ENCODE data around the gene ASB18. TPM values are rescaled to one million over a fixed set of nuclear protein-coding genes. Genes with fewer than 3 reads are reported as not detected.

The ASB18 gene
- polyA plus RNA-seq, 3 donors: not detected

- Mint-ChIP-seq H3K9me3 (peaks cover 0 to 10% (median 0%) of the 10 kb centered on the region in 7 donors), H3K27ac (no peak overlapping the region), H3K4me3 (no peak overlapping the region), H3K36me3 (no peaks in the 10 kb centered on the region), H3K4me1 (no peaks in the 10 kb centered on the region), H3K27me3 (ENCODE audit: low read depth in 3 of 3) (peaks cover 8 to 13% (median 12%) of the 10 kb centered on the region in 3 donors)
- Histone ChIP-seq H3K79me2 (ENCODE audit: insufficient read depth, low read length) (no peaks in the 10 kb centered on the region), H3K27me3 (ENCODE audit: control insufficient read depth in 2 of 2, insufficient read depth in 2 of 2, low read length in 2 of 2) (no peaks in the 10 kb centered on the region), H3K36me3 (replicated peaks in 1 of 2; ENCODE audit: control insufficient read depth in 1 of 2, insufficient read depth in 2 of 2, low read length in 2 of 2) (no peaks in the 10 kb centered on the region), H3K4me3 (replicated peaks in 1 of 3; ENCODE audit: low read depth in 2 of 3, low read length in 3 of 3) (no peak overlapping the region), H3K9me3 (replicated peaks in 1 of 2; ENCODE audit: control insufficient read depth in 1 of 2, insufficient read depth in 1 of 2, low read length in 2 of 2) (peaks cover 0 to 10% of the 10 kb centered on the region in 2 donors), H3K4me1 (ENCODE audit: control insufficient read depth in 1 of 2, insufficient read depth in 2 of 2, low read length in 2 of 2) (no peaks in the 10 kb centered on the region), H3K27ac (ENCODE audit: low read depth in 1 of 2, low read length in 2 of 2) (no peak overlapping the region), H2AFZ (ENCODE audit: insufficient read depth, low read depth, low read length, poor library complexity, severe bottlenecking) (no peak overlapping the region), H4K20me1 (ENCODE audit: insufficient read depth, low read length) (no peaks in the 10 kb centered on the region), H3K9ac (ENCODE audit: insufficient read depth, low read length, poor library complexity, severe bottlenecking) (no peak overlapping the region), H3K4me2 (replicated peaks; ENCODE audit: extremely low read depth, low read length, poor library complexity, severe bottlenecking) (no peak overlapping the region)
- WGBS (ENCODE audit: insufficient coverage): 91% methylated on average over 3 of the region's 5 CpGs
- intact Hi-C loops (cut with micrococcal nuclease): no loop called here
- no peak for DNase-seq
- TF ChIP-seq CTCF (IDR thresholded peaks at IDR 0.05): no peak
Measured at GRCh38 chr2:236204953-236205352, 59.3 kb downstream of the ASB18 start.

GRCh38 chr2:236200378-236200777, 63.8 kb downstream of the ASB18 start:
- no peaks in the 10 kb centered on the region for H3K4me1 Mint-ChIP-seq
- peaks cover 0 to 5% of the 10 kb centered on the region in 2 donors for H3K9me3 ChIP-seq (replicated peaks in 1 of 2; ENCODE audit: control insufficient read depth in 1 of 2, insufficient read depth in 1 of 2, low read length in 2 of 2)
- H3K4me3 ChIP-seq (replicated peaks in 1 of 3; ENCODE audit: low read depth in 2 of 3, low read length in 3 of 3): no peak overlapping the region
- H4K20me1 ChIP-seq (ENCODE audit: insufficient read depth, low read length): no peaks in the 10 kb centered on the region
- TF ChIP-seq CTCF (IDR thresholded peaks at IDR 0.05): no peak
- H3K36me3 ChIP-seq (replicated peaks in 1 of 2; ENCODE audit: control insufficient read depth in 1 of 2, insufficient read depth in 2 of 2, low read length in 2 of 2): no peaks in the 10 kb centered on the region
- no peak overlapping the region for H3K27ac ChIP-seq (ENCODE audit: low read depth in 1 of 2, low read length in 2 of 2)
- H3K4me2 ChIP-seq (replicated peaks; ENCODE audit: extremely low read depth, low read length, poor library complexity, severe bottlenecking): no peak overlapping the region
- DNase-seq: no peak
- no peak overlapping the region for H3K9ac ChIP-seq (ENCODE audit: insufficient read depth, low read length, poor library complexity, severe bottlenecking)
- no peak overlapping the region for H2AFZ ChIP-seq (ENCODE audit: insufficient read depth, low read depth, low read length, poor library complexity, severe bottlenecking)
- intact Hi-C loops (cut with micrococcal nuclease): no loop called here
- H3K79me2 ChIP-seq (ENCODE audit: insufficient read depth, low read length): no peaks in the 10 kb centered on the region
- peaks cover 0 to 11% (median 1%) of the 10 kb centered on the region in 7 donors for H3K9me3 Mint-ChIP-seq
- H3K27me3 Mint-ChIP-seq (ENCODE audit: low read depth in 3 of 3): peaks cover 4 to 17% (median 11%) of the 10 kb centered on the region in 3 donors
- H3K4me1 ChIP-seq (ENCODE audit: control insufficient read depth in 1 of 2, insufficient read depth in 2 of 2, low read length in 2 of 2): no peaks in the 10 kb centered on the region
- WGBS (ENCODE audit: insufficient coverage): 79% methylated on average over 3 of the region's 7 CpGs
- no peaks in the 10 kb centered on the region for H3K36me3 Mint-ChIP-seq
- peak overlapping the region in 1 of 7 donors; percentile 49 for H3K27ac Mint-ChIP-seq
- no peaks in the 10 kb centered on the region for H3K27me3 ChIP-seq (ENCODE audit: control insufficient read depth in 2 of 2, insufficient read depth in 2 of 2, low read length in 2 of 2)
- no peak overlapping the region for H3K4me3 Mint-ChIP-seq
